HG02588 (cell line): ENCODE data around the gene PLCD3.

Experiments
- ATAC-seq: cut with Tn5 transposase; IDR thresholded peaks from one replicate; pipeline ENCODE4 v1.9.1; 2021; ENCODE audit warnings: mild to moderate bottlenecking, moderate library complexity; ENCODE audit not compliant: unreplicated experiment

Gene PLCD3

DNA sequence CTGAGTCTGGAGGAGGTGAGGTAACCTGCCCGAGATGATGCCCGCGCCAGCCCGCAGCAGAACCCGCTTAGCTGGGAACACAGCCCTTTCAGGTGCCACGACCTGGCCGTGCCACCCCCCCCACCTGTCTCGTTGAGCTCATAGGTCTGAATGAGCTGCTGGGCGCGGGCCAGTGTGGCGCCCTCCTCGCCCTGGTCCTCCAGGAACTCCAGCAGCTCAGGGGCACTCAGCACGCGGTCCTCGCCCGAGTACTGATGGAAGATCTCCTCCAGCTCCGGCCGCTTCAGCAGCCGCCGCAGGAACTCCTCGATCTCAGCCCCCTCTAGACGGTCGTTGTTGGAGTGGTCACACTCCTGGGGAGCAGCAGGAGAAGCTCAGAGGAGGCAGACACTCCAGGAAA lies 13.6 kb downstream of the PLCD3 start:
- no peak for ATAC-seq

DNA sequence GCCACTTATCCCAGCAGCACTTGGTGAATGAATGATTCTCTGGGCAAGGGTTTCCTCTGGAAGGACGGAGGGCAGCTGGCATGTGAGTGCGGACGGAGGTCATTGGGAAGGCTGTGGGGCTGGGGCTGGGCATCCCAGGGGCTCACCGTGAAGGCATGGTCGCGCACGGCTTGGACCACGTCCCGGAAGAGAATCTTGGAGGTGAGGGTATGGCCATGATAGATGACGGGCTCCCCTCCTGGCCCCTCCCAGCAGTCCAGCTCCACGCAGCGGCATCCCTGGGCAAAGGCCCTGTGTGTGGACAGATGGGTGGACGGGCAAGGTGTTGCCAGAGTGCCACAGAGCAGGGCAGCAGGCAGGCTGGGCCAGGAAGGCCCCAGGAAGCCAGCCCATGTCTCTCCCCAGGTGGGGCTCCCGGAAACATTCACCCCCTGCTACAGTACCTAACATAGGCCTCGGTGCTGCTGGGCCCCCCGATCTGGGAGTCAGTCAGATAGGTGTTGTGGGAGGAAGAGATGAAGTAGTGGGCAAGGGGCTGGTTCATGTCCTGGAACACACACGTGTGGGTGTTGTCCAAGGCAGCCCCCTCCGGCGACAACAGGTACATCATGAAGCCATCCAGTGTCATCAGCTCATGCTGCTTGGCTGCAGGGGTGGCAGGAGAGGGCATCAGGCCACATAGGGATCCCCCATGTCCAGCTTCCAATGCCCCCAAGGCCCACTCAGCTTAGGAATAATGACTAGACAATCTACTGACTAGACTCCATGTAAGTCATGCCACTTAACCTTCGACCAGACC lies 14.3 kb downstream of the PLCD3 start:
- ATAC-seq, result no peak

DNA sequence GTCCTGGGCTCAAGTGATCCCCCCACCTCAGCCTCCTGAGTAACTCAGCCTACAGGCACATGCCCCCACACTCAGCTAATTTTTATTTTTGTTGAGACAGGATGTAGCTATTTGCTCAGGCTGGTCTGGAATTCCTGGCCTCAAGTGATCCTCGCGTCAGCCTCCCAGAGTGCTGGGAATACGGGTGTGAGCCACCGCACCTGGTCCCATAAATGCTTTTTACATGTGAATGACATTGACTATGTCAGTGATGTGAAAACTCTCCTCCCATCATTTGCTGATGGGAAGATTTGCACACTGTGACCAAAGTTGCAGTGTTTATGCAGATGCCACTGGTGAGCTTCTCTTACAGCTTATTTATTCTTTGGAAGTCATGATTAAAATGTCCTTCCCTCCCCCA lies 15.0 kb downstream of the PLCD3 start:
- no peak for ATAC-seq

DNA sequence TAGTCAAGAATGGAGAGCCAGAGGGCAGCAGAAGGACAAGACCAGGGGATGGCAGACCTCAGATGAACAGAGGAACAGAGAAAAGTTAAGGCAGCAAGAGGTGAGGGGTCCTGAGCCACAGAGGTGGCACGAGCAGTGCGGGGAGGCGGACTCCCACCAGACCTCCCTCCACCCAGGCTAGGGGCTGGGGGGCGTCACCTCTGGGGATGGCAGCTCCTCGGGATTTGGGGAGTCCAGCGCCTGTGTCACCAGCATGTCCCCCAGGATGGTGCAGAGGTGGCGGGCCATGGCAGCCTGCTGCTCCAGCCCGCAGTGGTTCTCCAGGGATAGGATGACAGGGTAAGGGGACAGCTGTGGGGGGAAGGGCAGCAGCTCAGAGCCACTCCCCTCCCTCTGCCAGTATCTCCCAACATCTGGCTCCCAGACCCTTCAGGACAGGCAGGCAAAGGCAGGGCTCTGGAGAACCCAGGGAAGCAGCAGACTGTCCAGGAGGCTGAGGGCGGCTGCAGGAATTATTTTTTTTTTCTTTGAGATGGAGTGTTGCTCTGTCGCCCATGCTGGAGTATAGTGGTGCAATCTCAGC lies 15.8 kb downstream of the PLCD3 start:
- ATAC-seq, result no peak

DNA sequence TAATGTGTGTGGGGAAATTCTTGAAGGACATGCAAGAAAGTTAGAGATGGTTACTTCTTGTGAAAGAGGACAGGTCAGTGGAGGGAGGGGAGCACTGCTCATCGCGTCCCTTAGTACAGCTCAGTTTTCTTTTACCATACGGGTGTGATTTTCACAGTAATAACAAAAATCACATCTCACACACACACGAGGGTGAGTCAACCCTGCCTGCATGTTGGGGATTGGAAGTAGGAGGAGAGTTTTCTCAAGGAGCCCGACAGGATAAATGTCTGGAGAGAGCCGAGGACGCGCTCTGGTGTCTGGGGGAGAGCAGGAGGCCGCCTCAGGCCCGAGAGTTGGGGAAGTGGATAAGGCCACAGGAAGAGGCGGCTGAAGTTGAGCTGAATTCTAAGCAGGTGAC lies 16.4 kb downstream of the PLCD3 start:
- ATAC-seq, result no peak

DNA sequence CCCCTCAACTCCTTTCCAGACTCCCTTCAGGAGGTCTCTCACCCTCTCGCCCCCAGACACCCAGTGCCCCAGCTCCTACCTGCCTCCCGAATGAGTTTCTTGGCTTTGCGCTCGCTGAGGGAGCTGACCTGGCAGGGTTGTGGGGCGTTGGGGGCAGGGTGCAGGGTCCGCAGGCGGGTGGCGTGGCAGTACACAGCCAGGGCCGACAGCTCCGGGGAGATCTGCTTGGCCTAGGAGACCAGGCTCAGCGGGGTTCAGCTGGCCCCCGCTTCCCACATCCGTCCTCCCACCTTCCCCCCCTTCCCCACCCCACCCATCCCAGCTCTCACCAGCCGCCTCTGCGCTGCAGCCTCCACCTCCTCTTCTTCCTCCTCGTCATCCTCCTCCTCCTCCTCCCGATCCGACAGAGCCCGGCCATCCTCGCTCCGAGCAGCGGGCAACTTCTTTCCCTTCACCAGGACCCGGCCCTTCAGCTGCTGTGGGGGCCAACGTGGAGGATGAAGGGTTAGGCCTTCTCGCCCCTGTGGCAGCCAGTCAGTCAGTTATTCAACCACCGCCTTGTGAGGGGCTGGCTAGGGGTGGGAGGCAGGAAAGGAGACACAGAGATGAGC lies 17.2 kb downstream of the PLCD3 start:
- no peak for ATAC-seq

DNA sequence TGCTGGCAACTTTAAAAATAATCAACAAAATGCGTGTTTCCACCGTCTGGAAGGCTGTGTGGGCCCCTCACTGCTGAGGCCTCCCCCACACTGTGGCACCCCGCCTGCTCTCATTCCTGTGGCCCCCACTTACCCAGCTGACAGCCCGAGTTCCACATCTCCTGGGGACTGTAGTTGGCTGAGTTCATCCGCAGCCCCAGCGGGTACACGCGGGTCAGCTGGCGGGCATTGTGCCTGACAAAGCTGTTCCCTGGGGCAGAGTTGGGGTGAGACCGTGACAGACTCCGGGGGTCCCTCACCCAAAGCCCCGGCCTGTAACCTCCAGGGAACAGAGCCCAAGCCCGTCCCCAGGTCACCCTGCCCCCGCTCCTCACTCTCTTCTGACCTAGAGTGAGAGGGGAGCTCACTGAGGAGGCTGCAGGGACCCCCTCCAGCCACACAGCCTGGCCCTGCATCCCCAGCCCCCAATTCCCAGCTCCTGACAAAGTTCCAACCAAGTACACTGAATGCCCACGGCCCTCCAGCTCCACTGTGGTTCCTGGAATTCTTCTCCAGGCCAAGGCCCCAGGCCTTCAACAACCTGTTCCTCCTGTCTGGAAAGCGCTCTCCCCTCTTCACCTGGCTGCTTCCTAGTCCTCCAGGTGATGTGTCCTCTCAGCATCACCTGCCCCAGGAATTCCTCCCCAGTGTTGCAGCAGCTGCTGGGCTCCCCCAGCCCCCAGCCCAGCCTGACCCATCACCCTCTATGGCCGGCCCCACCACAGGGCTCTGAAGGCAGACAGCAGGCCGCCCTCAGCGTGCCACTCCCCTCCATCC lies 18.0 kb downstream of the PLCD3 start:
- ATAC-seq, result no peak

DNA sequence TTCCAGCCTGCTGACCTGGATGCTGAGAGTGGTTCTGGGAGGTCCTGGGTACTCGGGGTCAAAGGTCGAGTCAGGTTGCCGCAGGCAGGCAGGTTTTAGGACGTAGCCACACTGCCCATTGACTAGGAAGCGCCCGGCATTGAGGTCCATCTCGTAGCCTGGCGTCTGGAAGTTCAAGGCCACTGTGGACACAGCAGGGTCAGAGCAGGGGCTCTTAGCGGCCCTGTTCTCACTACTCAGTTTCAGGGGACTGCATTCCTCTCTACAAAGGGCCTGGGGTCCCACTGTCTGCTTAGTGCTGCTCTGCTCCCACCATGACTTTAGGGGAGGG lies 18.9 kb downstream of the PLCD3 start:
- ATAC-seq, result no peak

DNA sequence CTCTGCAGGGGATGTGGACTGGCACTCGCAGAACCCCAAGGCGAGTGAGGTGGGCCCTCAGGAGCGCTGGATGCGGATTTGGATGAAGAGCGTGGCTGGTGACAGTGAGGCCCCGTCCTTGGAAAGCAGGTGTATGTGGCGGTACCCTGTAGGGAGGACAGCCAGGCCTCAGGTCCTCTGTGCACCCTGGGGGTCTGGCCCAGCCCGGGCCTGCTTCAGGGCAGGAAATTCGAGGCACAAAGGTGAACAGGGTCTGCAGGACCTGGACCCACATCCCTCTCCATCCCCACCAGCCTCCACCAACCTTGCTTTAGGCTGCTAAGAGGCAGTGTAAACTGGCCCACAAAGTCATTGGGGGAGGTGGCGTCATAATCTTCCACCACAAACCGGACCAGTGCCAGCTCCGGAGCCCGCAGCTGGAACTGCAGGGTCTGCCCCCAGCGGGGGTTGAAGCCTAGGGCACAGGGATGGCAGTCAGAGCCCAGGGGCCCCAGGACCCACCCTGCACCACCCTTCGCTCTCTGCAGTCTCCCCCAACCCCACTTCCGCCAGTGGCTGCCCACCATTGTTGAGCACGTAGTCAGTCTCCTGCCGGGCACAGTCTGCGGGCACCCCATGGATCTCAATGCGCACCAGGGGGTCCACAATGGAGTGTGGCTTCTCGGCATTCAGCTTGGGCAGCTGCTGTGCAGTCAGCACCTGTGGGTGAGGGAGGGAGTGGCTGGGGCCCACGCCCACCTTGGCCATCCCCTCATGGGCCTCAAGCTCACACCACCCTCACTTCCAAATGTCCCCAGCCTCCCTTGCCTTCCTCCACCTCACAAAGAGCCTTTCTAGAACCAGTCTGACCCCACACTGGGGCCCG lies 19.5 kb downstream of the PLCD3 start:
- ATAC-seq, result no peak

DNA sequence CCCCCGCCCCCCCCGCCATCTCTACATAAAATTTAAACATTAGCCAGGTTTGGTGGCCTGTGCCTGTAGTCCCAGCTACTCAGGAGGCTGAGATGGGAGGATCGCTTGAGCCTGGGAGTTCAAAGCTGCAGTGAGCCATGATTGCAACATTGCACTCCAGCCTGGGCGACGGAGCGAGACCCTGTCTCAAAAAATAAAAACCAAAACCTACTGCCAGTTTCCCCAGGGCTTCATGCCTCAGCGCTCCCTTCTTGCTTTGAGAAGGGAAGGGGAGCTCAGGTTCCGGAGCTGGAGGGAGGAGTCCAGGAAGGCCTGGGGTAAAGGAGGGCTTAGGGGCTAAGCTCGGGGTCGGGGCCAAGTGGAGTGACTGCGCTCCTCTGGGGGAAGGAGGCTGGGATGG lies 20.5 kb downstream of the PLCD3 start:
- ATAC-seq, result no peak

DNA sequence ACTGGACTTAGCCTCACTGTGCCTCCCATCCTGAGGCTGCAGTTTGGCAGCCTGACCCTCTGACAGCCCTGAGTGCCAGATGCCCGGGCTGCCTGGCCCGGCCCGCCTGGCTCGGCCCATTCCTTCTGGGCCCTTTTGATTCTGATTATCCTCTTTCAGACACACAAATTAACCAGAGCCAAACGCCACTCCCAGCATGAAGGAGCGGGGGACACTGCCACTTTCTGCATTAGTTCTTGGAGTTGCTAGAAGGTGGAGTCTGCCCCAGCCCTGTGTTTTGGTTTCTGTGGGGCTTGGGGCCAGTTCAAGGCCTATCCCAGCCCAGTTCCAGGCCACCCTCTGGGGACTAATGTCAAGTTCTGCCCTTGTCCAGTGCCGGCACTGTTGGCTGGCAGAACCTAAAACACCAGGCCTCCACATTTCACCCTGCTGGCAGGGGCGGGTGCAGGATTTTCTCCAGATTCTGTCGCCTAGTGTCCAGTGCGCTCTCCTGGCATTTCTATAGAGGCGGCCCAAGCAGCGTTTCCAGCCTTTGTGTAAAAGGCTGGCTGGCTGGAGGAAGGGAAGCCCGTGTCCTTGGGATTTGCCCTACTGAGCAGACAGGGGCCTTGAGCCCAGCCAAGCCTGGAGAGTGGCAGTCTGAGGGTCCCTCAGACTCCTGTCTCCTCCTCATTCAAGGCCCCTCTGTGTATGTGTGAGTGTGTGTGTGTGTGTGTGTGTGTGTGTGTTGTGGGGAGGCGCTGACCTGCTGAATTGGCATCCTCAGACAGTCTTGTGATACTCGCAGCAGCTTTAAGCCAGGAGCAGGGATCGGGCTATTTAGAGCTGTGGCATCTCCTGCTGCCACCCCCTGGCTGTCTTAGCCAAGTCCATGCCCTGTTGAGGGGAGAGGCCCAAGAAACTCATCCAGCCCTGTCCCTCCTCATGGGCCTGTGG lies 21.4 kb downstream of the PLCD3 start:
- no peak for ATAC-seq

DNA sequence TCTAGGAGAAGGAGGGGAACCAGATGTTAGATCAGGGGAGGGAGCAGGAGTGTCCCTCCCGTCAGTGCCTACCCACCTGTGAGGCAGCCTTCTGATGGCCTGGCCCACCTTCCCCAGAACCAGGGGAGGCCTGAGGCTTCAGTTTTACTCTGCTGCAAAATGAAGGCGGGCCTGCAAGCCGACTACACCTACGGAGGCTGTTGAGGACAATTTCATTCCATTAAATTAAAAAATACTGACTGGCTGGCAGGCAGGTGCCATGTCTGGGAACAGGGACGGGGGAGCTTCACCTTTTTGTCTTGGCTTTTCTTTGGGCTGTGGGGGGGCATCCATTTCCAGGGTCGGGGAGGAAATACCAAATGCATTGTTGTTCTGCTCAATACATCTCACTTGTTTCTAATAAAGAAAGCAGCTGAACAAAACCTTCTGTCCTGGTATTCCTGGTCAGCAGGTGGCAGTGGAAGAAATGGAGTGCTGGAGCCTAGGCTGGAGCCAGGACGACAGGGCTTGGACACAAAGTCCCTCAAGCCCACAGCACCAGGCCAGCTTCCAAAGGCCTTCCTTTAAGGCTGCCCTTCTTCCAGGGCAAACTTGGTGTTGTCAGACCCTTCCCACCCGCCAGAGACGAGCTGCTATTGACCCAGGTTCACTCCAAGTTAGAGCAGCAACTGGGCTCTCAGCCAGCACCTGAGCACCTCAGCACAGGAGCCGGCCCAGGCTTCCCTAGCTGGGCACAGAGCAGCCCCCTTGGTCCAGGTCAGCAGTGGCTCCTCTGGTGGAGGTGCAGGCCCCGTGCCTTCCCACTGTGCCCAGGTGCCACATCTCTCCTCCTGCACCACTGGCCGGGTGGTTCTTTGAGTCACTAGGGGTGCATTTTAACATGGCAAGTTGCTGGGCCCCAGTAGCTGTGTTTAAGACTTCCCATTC lies 23.5 kb downstream of the PLCD3 start:
- ATAC-seq, result no peak

DNA sequence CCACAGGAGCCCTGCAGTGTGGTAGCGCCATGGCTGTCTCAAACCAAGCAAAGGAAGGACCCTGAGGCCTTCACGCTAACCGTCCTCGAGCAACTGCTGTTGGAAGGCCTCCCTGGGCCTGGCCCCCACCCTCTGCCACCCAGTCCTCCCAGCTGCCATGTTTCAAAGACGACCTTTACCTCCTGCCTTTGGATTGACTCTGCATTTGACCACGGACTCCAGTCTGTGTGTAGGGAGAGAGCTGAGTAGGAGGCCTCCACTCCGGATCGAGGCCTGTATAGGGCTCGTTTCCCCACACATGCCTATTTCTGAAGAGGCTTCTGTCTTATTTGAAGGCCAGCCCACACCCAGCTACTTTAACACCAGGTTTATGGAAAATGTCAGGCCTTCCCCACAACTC lies 24.3 kb downstream of the PLCD3 start:
- ATAC-seq, result no peak

DNA sequence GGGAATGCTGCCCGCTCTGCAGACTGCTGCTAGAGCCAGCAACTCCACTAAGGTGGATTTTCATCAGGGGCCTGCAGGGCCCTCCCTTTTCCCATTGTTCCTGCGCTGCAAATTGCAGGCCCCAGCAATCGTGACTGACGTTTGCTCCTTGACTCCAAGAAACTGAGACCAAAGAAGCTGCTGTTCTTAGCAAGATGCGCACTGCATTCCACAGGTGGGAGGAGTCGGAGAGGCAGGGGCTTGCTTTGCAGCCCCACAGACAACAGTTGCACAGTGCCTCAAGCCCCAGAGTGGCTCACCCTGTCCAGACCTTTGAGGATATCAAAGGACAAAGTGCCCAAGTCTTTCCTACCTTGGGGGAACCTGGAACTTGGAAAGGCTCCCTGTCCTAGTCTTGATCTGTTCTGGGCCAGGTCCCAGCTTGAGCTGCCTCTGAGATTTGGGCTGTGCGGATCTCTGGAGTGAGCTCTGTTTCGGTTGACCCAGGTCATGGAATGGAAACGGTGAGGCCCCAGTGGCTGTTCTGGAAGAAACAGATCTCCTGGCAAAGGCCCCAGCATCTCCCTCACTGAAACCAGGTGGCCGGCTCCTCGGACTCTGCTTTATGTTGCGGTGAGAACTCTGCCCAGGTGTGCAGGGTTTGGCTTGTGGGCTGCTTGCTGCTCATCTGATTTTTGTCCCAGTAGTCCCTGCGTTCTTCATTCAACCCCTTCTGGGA lies 24.9 kb downstream of the PLCD3 start:
- no peak for ATAC-seq

DNA sequence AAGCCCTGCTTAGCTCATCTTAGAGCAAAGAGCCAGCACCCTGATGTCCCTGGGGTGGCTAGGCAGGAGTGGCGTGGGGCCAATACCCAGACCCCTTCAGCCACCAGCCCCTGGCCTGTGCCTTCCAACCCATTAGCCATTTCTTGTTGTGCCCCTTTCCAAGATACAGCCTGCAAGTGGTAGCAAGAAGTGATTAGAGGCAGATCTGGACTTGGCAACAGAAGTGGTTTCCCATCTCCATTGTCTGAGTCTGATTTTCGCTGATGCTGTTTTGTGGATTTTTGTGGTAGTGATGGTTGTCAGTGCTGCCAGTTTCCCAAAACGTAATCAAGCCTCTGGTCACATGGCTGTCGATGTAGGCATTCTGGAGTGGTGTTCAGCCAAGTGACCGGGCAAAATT lies 25.7 kb downstream of the PLCD3 start:
- no peak for ATAC-seq

DNA sequence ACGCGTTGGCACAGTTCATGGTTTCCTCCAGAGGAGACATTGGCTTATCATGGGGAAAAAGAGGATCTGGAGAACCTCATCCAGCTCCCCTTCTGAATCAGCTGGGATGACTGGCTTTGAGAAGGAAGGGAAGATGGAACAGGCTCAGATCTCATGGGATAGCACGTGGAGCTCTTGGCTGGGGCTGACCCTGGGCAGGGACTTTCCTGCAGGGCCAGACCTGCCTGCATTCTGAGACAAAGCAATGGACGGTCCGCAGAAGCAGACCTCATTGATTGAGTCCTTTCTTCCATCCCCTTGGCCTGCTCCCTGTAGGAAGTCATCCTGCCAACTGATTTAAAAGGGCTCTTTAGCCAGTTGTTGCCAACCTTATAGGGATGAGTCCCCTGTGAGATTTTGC lies 26.2 kb downstream of the PLCD3 start:
- no peak for ATAC-seq

DNA sequence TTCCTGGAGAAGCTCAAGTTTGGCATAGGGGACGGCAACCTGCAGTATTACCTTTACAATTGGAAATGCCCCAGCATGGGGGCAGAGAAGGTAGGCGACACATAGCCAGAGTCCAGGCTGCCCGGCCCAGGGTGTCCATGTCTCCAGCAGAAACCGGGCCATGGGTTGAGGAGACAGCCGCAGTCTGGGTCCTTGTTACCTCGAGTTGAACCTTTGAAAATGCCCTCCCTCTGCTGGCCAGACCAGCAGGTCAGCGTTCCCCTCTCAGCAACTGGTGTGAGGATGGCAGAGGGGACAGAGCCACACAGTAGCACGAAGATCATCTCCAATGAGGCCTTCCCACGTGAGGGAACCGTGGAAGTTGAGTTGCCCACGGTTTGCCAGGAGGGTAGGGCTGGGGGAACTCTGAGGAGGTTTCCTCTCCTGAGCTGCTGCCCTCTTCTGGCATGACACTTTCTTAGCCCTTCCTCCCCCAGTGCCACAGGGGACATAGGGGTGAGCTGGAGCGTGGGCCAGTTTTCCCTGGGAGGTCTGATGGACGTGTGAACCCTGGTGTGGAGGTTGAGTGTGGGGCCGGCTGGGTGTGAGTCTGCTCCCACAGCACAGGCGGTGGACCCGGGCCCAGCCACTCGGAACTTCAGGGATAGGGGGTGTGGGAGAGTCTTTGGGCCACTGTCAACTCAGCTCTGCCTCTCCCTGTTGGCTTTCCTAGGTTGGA lies 27.2 kb downstream of the PLCD3 start:
- ATAC-seq, result no peak
